HuH-7.5 (cell line): ENCODE measurements around the gene CDK5RAP2.

Experiments
- DNase-seq: peaks from one replicate; pipeline ENCODE4 v3.0.0; 2011; ENCODE audit warnings: low spot score

Gene CDK5RAP2

DNA sequence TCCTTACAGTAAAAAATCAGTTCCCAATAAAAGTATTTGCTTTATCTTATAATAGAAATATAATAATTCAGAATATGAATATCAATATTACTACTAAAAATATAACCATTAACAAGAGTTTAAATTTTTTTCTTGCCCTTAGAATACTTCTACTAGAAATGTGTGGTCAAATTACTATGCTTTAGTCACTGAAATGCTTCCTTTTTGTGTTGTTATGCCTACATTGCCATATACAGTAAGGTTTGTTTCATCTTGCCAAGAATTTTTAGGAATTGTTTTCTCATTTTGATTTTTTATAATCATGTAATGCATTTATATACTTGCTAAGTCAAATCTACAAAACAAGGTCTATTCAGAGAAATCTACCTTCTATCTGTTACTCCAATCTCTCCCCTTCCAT lies 181.7 kb downstream of the CDK5RAP2 start:
- DNase-seq: no peak

GRCh38 chr9:120397453-120397852 lies 182.5 kb downstream of the CDK5RAP2 start:
- DNase-seq: no peak

- DNase-seq: no peak
These were observed 183.0 kb downstream of the CDK5RAP2 start for GRCh38 chr9:120396931-120397330.

DNA sequence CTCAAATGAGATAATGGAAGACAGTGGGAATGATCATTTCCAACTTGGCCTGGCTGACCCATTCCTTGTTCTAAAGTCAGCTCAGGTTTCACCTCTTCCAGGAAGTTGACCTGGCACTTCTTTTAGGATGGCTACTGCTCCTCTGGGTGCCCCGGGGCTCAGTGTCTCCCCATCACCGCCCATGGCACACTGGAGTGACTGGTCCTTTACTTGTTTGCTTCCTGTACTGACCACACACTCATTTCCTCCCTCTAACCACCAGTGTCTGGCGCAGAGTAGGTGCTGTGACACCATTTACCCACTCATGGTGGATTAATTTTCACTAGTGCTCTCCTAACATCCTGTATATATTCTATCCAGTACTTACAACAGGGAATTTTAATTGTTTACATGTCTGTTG lies 183.5 kb downstream of the CDK5RAP2 start:
- DNase-seq: no peak

GRCh38 chr9:120395376-120395775 lies 184.6 kb downstream of the CDK5RAP2 start:
- DNase-seq: no peak

DNA sequence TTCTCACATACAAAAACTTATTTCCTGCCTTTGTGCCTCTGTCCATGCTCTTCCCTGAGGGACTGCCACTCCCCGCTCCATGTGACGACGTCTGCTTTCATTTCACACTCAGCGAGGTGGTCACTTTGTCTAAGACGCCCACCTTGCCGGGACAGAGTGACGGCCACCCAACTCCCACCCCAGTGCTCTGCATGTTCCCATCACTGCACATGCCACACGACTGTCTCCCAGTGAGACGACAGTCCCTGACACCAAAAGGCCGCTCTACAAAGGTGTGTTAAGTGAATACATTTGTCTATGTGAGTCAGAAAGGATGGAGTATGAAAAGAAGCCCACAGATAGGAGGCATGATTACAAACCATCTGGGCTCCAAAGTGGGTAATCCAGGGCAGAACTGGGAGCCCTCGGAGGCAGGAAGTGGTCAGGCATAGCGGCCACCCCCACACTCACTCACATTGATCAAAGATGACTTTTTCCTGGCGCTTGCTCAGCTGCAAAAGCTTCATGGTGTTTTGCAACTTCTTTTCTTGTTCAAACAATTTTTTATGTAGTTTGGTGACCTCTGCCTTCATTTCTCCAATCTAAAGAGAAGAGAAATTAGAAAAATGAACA lies 185.8 kb downstream of the CDK5RAP2 start:
- no peak for DNase-seq

DNA sequence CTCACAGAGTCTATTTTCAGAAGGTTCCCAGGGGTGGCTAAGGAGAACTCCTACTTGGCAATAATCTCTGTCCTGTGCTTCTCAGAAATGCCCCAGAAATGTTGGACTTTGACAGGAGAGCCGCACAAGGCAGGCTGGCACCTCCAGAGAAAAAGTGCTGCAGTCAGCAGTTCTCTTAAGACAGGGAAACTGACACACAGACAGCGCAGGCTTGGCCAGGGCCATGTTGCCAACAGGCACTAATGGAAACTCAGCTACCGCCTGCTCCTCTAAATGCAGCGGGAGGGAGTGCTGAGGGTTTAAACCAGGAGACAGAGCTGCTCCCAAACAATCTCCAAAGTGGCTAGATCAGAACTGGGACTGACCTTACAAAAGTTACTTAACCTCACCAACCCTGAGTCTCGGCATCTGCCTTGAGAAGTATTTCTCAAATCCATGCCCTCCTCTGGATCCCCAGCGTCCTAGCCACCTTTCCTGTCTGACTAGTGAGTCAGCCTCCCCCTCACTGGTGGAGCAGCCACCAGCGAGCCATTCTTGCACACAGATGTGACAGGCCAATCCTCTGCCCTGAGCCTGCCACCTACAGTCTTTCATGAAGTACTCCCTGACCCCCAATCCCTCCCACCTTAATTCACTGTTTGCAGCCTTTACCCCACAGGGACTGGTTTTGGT lies 186.4 kb downstream of the CDK5RAP2 start:
- DNase-seq: no peak

GRCh38 chr9:120392711-120393110 lies 187.3 kb downstream of the CDK5RAP2 start:
- no peak for DNase-seq

- DNase-seq: no peak
These were observed 187.7 kb downstream of the CDK5RAP2 start for GRCh38 chr9:120392245-120392644.

- no peak for DNase-seq
These were observed 188.3 kb downstream of the CDK5RAP2 start for GRCh38 chr9:120391691-120392090.

GRCh38 chr9:120390637-120391190 lies 189.3 kb downstream of the CDK5RAP2 start:
- DNase-seq: peak; percentile 55

- no peak for DNase-seq
These were observed 190.1 kb downstream of the CDK5RAP2 start for GRCh38 chr9:120389867-120390266.

DNA sequence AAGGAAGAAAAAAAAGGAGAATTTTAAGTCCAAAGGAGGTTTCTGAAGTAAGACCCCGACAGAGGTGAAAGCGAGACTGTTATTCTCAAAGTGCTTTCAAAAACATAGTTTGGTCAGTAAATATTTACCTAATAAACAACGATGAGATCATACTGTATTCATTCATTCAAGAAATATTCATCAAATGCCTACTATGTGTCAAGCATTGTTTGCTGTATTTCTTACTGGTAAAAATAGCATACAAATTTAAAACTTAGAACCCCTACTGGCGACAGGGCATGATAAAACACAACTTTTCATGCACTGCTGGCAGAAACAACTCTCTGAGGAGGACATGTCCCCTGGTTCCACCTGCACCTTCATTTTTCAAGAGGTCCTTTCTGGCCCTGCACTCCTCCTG lies 190.7 kb downstream of the CDK5RAP2 start:
- no peak for DNase-seq

DNA sequence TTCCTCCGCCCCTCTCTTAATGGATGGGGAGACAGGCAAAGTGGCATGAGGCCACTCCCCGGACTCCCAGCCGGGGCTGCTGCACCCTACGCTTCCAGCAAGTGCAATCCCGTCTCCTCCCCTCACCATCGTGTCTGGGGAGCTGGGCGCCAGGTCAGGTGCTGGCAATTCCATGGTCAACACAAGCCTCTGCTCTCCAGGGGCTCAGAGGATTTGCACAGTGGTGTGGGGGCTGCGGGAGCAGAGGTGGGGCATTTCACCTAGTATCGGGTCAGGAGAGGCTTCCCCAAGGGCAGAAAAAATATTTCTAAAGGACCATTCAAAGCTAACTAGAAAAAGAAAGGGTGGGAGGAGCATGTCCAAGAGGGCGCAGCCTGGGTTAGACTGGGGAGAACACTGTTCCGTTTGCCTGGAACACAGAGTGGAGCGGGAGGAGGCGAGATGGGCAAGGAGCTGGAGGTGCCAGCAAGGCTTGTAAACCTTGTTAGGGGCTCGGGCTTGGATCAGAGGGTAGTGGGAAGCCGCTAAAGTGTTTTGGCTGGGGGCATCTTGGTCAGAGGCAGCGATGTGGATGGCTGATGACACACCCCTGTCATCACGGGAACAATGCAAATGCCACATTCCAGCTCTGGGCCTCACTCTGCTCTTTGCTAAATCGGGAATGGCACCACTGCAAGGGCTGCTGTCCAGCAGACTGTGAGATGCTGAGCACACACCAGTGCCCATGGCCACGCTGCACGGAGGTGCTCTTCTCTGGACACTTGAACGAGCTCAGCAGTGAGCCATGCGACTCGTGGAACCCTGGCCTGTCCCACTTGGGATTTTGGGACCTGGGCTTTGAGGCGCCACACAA lies 191.7 kb downstream of the CDK5RAP2 start:
- no peak for DNase-seq

- no peak for DNase-seq
These were observed 192.5 kb downstream of the CDK5RAP2 start for GRCh38 chr9:120387257-120388002.

DNA sequence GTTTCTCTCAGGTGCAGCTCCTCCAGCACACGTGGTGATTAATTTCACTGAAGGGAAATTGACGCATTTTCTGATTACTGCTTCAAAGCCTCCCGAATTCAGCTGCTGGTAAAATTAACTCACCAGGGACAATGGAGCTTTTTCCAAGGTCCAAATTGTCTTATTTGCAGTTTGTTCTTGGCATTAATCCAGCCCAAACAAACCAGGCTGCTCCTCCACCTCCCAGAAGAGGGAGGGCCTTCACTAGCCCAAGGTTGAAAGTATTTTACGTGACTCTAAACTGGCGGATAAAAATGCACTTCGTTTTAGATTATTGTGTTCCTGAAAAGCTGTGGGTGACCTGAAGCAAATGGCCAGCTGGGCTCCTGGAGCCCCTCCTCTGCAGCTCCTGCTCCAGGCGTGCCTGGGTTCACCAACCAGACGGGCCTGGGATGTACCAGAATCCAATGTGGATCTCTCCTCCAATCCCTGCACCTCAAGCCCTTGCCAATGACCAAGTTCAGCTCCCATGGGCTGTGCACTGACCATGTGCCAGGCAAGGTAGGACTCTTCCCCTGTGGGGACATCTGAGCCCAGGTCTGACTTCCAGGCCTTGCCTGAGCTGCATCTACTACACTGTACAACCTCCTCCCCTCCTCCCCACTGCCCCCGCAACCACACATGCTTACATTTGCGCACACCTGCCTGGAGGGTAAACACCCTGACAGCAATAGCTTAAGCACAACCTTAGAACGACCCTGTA lies 193.4 kb downstream of the CDK5RAP2 start:
- DNase-seq: peak; percentile 35

- no peak for DNase-seq
These were observed 194.2 kb downstream of the CDK5RAP2 start for GRCh38 chr9:120385606-120386389.

GRCh38 chr9:120384925-120385272 lies 195.1 kb downstream of the CDK5RAP2 start:
- no peak for DNase-seq

- DNase-seq: peak; percentile 58
These were observed 195.7 kb downstream of the CDK5RAP2 start for GRCh38 chr9:120383999-120384924.
